GM12878 (cell line): ENCODE measurements around the gene OPN3. TPM values are rescaled to one million over a fixed set of nuclear protein-coding genes. Genes with fewer than 3 reads are reported as not detected.

Source experiments
- ATAC-seq: fragments of 200-7000 bp; cut with Tn5 transposase; 3 replicates; pipeline ENCODE4 v1.9.1; 2020; ENCODE audit warnings: mild to moderate bottlenecking, moderate library complexity
- BruUV-seq: library from RNA; stranded (reverse); fragments of 400-500 nt; replicated peaks from 2 replicates; lab custom pipeline; 2021; lab: Mats Ljungman, UMichigan
- CTCF ChIA-PET: fragments of 300-600 bp; sonication (Branson Sonifier 250); formaldehyde crosslinking; extraction: SDS; loops from one replicate; lab custom pipeline; 2021; ENCODE audit warnings: inconsistent platforms; lab: Yijun Ruan, JAX
- POLR2A ChIA-PET: fragments of 350-600 bp; formaldehyde crosslinking; extraction: SDS; loops from one replicate; lab custom pipeline; 2021; ENCODE audit warnings: inconsistent platforms; lab: Charles Lee
- RAD21 ChIA-PET: fragments of 300-600 bp; sonication (Branson Sonifier 250); formaldehyde crosslinking; loops from one replicate; lab custom pipeline; 2023; ENCODE audit warnings: antibody characterized with exemption; ENCODE audit not compliant: unreplicated experiment; lab: Charles Lee
- SMC1A ChIA-PET: fragments of 300-600 bp; sonication (Branson Sonifier 250); formaldehyde crosslinking; loops from one replicate; lab custom pipeline; 2023; ENCODE audit not compliant: unreplicated experiment, uncharacterized antibody; lab: Charles Lee
- DNase-seq: peaks from one replicate; pipeline ENCODE4 v3.0.0-alpha.2; 2011; ENCODE audit warnings: low read depth, low spot score
- FAIRE-seq: peaks from 3 replicates; lab custom pipeline; 2011; peaks lifted over from hg19 to GRCh38; lab: Jason Lieb, UNC
- H2AFZ ChIP-seq: 2 replicates; pipeline ENCODE4 v1.6.0; 2011; ENCODE audit warnings: low read depth, low read length, control low read depth; ENCODE audit not compliant: control insufficient read depth
- H3K27ac ChIP-seq: 2 replicates; pipeline ENCODE4 v1.5.1; 2011; ENCODE audit warnings: control low read depth; ENCODE audit not compliant: control insufficient read depth, insufficient read depth
- H3K27me3 ChIP-seq, 2 experiments: replicated peaks in 1 of 2; 2 replicates each; pipeline versions ENCODE4 v1.6.0 to v1.6.1; 2011; ENCODE audit warnings: low read length in 1 of 2; ENCODE audit not compliant: control insufficient read depth in 2 of 2, insufficient read depth in 2 of 2
- H3K36me3 ChIP-seq, 2 experiments: 2 replicates each; pipeline ENCODE4 v1.5.1; 2011; ENCODE audit warnings: low read length in 1 of 2; ENCODE audit not compliant: control insufficient read depth in 2 of 2, insufficient read depth in 2 of 2
- H3K4me1 ChIP-seq: 2 replicates; pipeline ENCODE4 v1.6.1; 2011; ENCODE audit warnings: mild to moderate bottlenecking, low read length, moderate library complexity, mixed read lengths; ENCODE audit not compliant: control insufficient read depth, insufficient read depth
- H3K4me2 ChIP-seq: 2 replicates; pipeline ENCODE4 v1.6.0; 2011; ENCODE audit warnings: control low read depth; ENCODE audit not compliant: control insufficient read depth, insufficient read depth
- H3K4me3 ChIP-seq: fragments of 200-600 bp; sonication (generic); 2 replicates; pipeline ENCODE4 v1.5.1; 2016
- H3K79me2 ChIP-seq: 2 replicates; pipeline ENCODE4 v1.6.0; 2011; ENCODE audit warnings: low read length; ENCODE audit not compliant: control insufficient read depth, insufficient read depth
- H3K9ac ChIP-seq: 2 replicates; pipeline ENCODE4 v1.8.0; 2011; ENCODE audit warnings: low read length, control low read depth, mixed read lengths; ENCODE audit not compliant: control insufficient read depth, insufficient read depth
- H3K9me3 ChIP-seq: replicated peaks from 3 replicates; pipeline ENCODE4 v1.5.1; 2011; ENCODE audit warnings: mild to moderate bottlenecking, low read length; ENCODE audit not compliant: control insufficient read depth, insufficient read depth
- H4K20me1 ChIP-seq: 2 replicates; pipeline ENCODE4 v1.6.0; 2011; ENCODE audit not compliant: control insufficient read depth, insufficient read depth
- BMI1 ChIP-seq: fragments of 450-650 bp; IDR thresholded peaks from 2 replicates; pipeline ENCODE4 v1.6.1; 2016; ENCODE audit warnings: mild to moderate bottlenecking, moderate library complexity, borderline replicate concordance
- CEBPB ChIP-seq, 2 experiments: fragments of 150-350 bp in 1 of 2; IDR thresholded peaks; 2 replicates each; pipeline ENCODE4 v1.6.1; 2012 to 2014; ENCODE audit warnings: low read depth in 2 of 2, low read length in 2 of 2, borderline replicate concordance in 1 of 2, inconsistent platforms in 1 of 2
- FOS ChIP-seq: IDR thresholded peaks from 3 replicates; pipeline ENCODE4 v1.6.1; 2011; ENCODE audit warnings: borderline replicate concordance; ENCODE audit not compliant: insufficient read length; ENCODE audit errors: extremely low read depth
- HDGF ChIP-seq: fragments of 450-650 bp; IDR thresholded peaks from 2 replicates; pipeline ENCODE4 v1.6.1; 2016; ENCODE audit warnings: antibody characterized with exemption
- LARP7 ChIP-seq: fragments of 450-650 bp; IDR thresholded peaks from 2 replicates; pipeline ENCODE4 v1.6.1; 2017; ENCODE audit warnings: mild to moderate bottlenecking
- MEF2B ChIP-seq: fragments of 450-650 bp; IDR thresholded peaks from 2 replicates; pipeline ENCODE4 v1.6.1; 2018; ENCODE audit warnings: mild to moderate bottlenecking, moderate library complexity; ENCODE audit not compliant: partially characterized antibody, poor library complexity, severe bottlenecking
- MXI1 ChIP-seq: fragments of 150-350 bp; IDR thresholded peaks from 2 replicates; pipeline ENCODE4 v1.6.1; 2011; ENCODE audit warnings: low read depth, mild to moderate bottlenecking, inconsistent platforms, low read length, improper control_type of control experiment
- NBN ChIP-seq: fragments of 450-650 bp; IDR thresholded peaks from 2 replicates; pipeline ENCODE4 v1.6.1; 2016
- PRDM15 ChIP-seq: fragments of 450-650 bp; formaldehyde crosslinking; IDR thresholded peaks from 2 replicates; pipeline ENCODE4 v1.4.0; 2020; ENCODE audit warnings: mild to moderate bottlenecking, moderate library complexity
- RAD51 ChIP-seq: fragments of 450-650 bp; IDR thresholded peaks from 2 replicates; pipeline ENCODE4 v1.6.1; 2016; ENCODE audit warnings: moderate library complexity, mild to moderate bottlenecking, inconsistent platforms
- RB1 ChIP-seq: fragments of 450-650 bp; formaldehyde crosslinking; IDR thresholded peaks from 2 replicates; pipeline ENCODE4 v1.6.1; 2017; ENCODE audit warnings: mild to moderate bottlenecking, borderline replicate concordance
- SMC3 ChIP-seq: IDR thresholded peaks from 2 replicates; pipeline ENCODE4 v1.6.1; 2011; ENCODE audit warnings: low read length, improper control_type of control experiment, borderline replicate concordance
- TAF1 ChIP-seq: IDR thresholded peaks from 2 replicates; pipeline ENCODE4 v1.6.1; 2011; ENCODE audit warnings: mild to moderate bottlenecking, low read depth, low read length, borderline replicate concordance
- TCF3 ChIP-seq: IDR thresholded peaks from 2 replicates; pipeline ENCODE4 v1.6.1; 2012; ENCODE audit warnings: low read depth, mild to moderate bottlenecking, low read length, borderline replicate concordance; ENCODE audit not compliant: insufficient read depth
- YY1 ChIP-seq: IDR thresholded peaks from 2 replicates; pipeline ENCODE4 v1.6.1; 2011; ENCODE audit warnings: low read depth, mild to moderate bottlenecking, low read length
- ZNF217 ChIP-seq: fragments of 450-650 bp; IDR thresholded peaks from 2 replicates; pipeline ENCODE4 v1.6.1; 2017; ENCODE audit warnings: antibody characterized with exemption, mild to moderate bottlenecking
- ZNF24 ChIP-seq: fragments of 450-650 bp; IDR thresholded peaks from 2 replicates; pipeline ENCODE4 v1.6.1; 2017; ENCODE audit warnings: antibody characterized with exemption, mild to moderate bottlenecking
- WGBS: methylation state at CpG from one replicate; pipeline ENCODE4 v1.1.6; 2016; ENCODE audit warnings: low lambda C conversion rate; ENCODE audit not compliant: insufficient replicate concordance, insufficient coverage; ENCODE audit errors: missing lambda C conversion rate; 5-methylcytosine and 5-hydroxymethylcytosine counted together
- in situ Hi-C: fragments of 300-500 bp; cut with MboI; formaldehyde crosslinking; loops from 9 replicates; pipeline ENCODE4 v1.14.3; 2018; ENCODE audit warnings: mixed read lengths
- intact Hi-C: fragments of 100-400 bp; cut with micrococcal nuclease; formaldehyde crosslinking; loops from one replicate; pipeline ENCODE4 v1.14.2; 2022; ENCODE audit not compliant: unreplicated experiment
- polyA plus RNA-seq, 11 experiments: library from polyadenylated mRNA; depleted of rRNA in 4 of 11; unstranded in 6 of 11; stranded (reverse) in 5 of 11; fragments of >200 nt; fragmentation: Nextera tagmentation in 4 of 11; fragmentation: Illumina TruSeq in 1 of 11; extraction: Ambion mirVana in 4 of 11; extraction: Trizol in 1 of 11; gene quantifications; 1 replicate in 1 of 11; 2 replicates in 10 of 11; pipeline versions ENCODE4 v1.2.1 to v1.2.3, GENCODE V29; 2011 to 2016; ENCODE audit warnings: inconsistent platforms in 2 of 11, missing spikeins in 2 of 11, low read depth in 1 of 11
- total RNA-seq, 4 experiments: library from RNA; depleted of rRNA in 3 of 4; stranded (reverse); fragments of >200 nt in 3 of 4; fragmentation: Illumina TruSeq in 1 of 4; extraction: Trizol in 1 of 4; gene quantifications; 2 replicates each; pipeline versions ENCODE4 v1.2.1 to v1.2.3, GENCODE V29; 2013 to 2021
- TF ChIP-seq, protein P1 (sequence below): IDR thresholded peaks from 2 replicates; pipeline ENCODE4 v1.6.1; 2011; ENCODE audit warnings: borderline replicate concordance, low read depth, mild to moderate bottlenecking, moderate library complexity, mixed read lengths, low read length; ENCODE audit not compliant: insufficient read depth; ENCODE audit errors: extremely low read length

OPN3 gene
- total and polyA plus RNA-seq, 10 of the 15 experiments (the other 5 are each of a cell fraction or from before 2014, with no cell fraction given): 0.26 to 12.2 (median 7.4) TPM

DNA sequence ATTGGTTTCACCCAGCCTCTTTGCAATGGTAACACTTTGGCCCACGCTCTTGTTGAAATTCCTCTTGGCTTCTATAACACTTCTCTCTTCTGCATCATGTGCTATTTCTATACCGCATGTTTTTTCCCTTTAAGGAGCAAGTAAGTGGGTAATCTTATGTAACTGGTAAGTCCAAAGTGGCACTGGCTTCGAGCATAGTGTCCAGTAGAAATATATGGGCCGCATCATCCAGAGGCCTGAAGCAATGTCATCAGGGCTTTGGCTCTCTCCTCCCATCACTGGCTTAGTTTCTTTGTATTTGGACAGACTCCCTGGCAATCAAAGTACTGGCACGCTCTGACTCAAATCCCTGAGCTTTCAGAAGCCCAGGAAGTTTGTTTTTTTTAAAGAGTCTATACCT, 17.5 kb downstream of the OPN3 start:
- Histone ChIP-seq H4K20me1 (no peaks in the 10 kb centered on the region), H3K79me2 (no peaks in the 10 kb centered on the region), H3K4me1 (peaks cover 1% of the 10 kb centered on the region; the same call in 1 of the 2 replicates), H3K4me2 (no peak overlapping the region), H3K27ac (no peak overlapping the region), H3K36me3 (no peaks in the 10 kb centered on the region), H3K9ac (no peak overlapping the region), H3K27me3 (no peaks in the 10 kb centered on the region), H3K4me3 (no peak overlapping the region), H2AFZ (no peak overlapping the region), H3K9me3 (no peaks in the 10 kb centered on the region)
- 96% methylated on average over 5 of the region's 5 CpGs for WGBS
- DNase-seq: no peak
- ChIA-PET RAD21 (interaction anchor here (3.1 kb wide), 1 partner anchor 12 kb away, joined by 12 read pairs; no protein-coding TSS in a partner anchor), CTCF (interaction anchor here (2.2 to 3.0 kb wide), 2 partner anchors 11 kb away, joined by 4 to 24 read pairs; no protein-coding TSS in a partner anchor), POLR2A (no interaction called here), SMC1A (interaction anchor here (0.8 kb wide), 1 partner anchor 12 kb away, joined by 4 read pairs; no protein-coding TSS in a partner anchor)
- intact Hi-C loops (no loop called here), in situ Hi-C loops (no loop called here)
- TF ChIP-seq LARP7: no peak
- no peak for TF ChIP-seq BMI1
- no peak for TF ChIP-seq FOS
- no peak for TF ChIP-seq ZNF217
- TF ChIP-seq PRDM15 (CRISPR knock-in tag): no peak
- no peak for TF ChIP-seq RAD51
- TF ChIP-seq RB1: no peak
- TF ChIP-seq YY1: no peak
- TF ChIP-seq MEF2B: no peak
- TF ChIP-seq CEBPB (IDR thresholded peaks at IDR 0.05; ENCODE audit: borderline replicate concordance in 1 of 2, low read depth in 2 of 2, low read length in 2 of 2): no peak
- TF ChIP-seq, protein P1, sequence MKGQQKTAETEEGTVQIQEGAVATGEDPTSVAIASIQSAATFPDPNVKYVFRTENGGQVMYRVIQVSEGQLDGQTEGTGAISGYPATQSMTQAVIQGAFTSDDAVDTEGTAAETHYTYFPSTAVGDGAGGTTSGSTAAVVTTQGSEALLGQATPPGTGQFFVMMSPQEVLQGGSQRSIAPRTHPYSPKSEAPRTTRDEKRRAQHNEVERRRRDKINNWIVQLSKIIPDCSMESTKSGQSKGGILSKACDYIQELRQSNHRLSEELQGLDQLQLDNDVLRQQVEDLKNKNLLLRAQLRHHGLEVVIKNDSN: no peak
- TF ChIP-seq NBN: no peak
- no peak for TF ChIP-seq TCF3
- no peak for TF ChIP-seq SMC3
- TF ChIP-seq ZNF24: no peak
- TF ChIP-seq HDGF: no peak
- TF ChIP-seq MXI1: no peak
- no peak for TF ChIP-seq TAF1
- BruUV-seq: no TSS peak
- no peak for ATAC-seq
- no peak for FAIRE-seq
